Gastrocnemius medialis (tissue), 4 donors: Measurements from ENCODE around the gene CPZ.

ENCODE experiments used
- CTCF ChIP-seq, 5 experiments: fragments of 450-650 bp in 3 of 5; fragments of 200-600 bp in 2 of 5; sonication (generic) in 2 of 5; IDR thresholded peaks in 4 of 5; conservative IDR thresholded peaks in 1 of 5; 1 replicate in 4 of 5; 2 replicates in 1 of 5; pipeline ENCODE4 v1.5.1; 2016 to 2019; ENCODE audit warnings: antibody characterized with exemption in 5 of 5, mild to moderate bottlenecking in 3 of 5, moderate library complexity in 3 of 5
- POLR2A ChIP-seq, 2 donors: fragments of 450-650 bp; IDR thresholded peaks; one replicate each; pipeline ENCODE4 v1.6.1; 2017; ENCODE audit warnings: antibody characterized with exemption in 2 of 2, mild to moderate bottlenecking in 2 of 2, moderate library complexity in 2 of 2

GRCh38 chr4:8645753-8646124, 53.2 kb downstream of the CPZ start:
- no peak for TF ChIP-seq CTCF (IDR thresholded peaks at IDR 0.05 in 4 of 5, conservative IDR thresholded peaks at IDR 0.05 in 1 of 5)
- no peak for TF ChIP-seq POLR2A (IDR thresholded peaks at IDR 0.05)
